ENCODE data around the gene SULF2.

The SULF2 gene

GRCh38 chr20:47789081-47789763, 3.9 kb upstream of the SULF2 start:
- no peak overlapping the region for H3K4me3 ChIP-seq
- H3K27ac ChIP-seq: peak overlapping the region in 7 of 21 experiments; percentile 6 to 81 (median 58)

GRCh38 chr20:47788741-47789080, 3.4 kb upstream of the SULF2 start:
- H3K4me3 ChIP-seq: no peak overlapping the region
- peak overlapping the region in 6 of 21 experiments; percentile 0 to 81 (median 64) for H3K27ac ChIP-seq

GRCh38 chr20:47786765-47787107, 1.5 kb upstream of the SULF2 start:
- peak overlapping the region in 6 of 7 experiments; percentile 41 to 77 (median 50) for H3K4me3 ChIP-seq
- peak overlapping the region in 17 of 21 experiments; percentile 70 to 94 (median 84) for H3K27ac ChIP-seq

GRCh38 chr20:47785854-47786764, 828 bp upstream of the SULF2 start:
- H3K4me3 ChIP-seq: peak overlapping the region; percentile 41 to 77 (median 51)
- peak overlapping the region; percentile 48 to 94 (median 83) for H3K27ac ChIP-seq

- peak overlapping the region; percentile 51 to 77 (median 62) for H3K4me3 ChIP-seq
- peak overlapping the region in 19 of 21 experiments; percentile 21 to 93 (median 81) for H3K27ac ChIP-seq
Measured at GRCh38 chr20:47784599-47785310, 526 bp downstream of the SULF2 start.

- Histone ChIP-seq H3K4me3 (peak overlapping the region; percentile 51 to 77 (median 62)), H3K27ac (peak overlapping the region in 15 of 21 experiments; percentile 21 to 93 (median 81))
Measured at GRCh38 chr20:47783828-47784598, 1.3 kb downstream of the SULF2 start.

- H3K4me3 ChIP-seq: no peak overlapping the region
- no peak overlapping the region for H3K27ac ChIP-seq
Measured at GRCh38 chr20:47782920-47783552, 2.2 kb downstream of the SULF2 start.

GRCh38 chr20:47782076-47782475, 3.2 kb downstream of the SULF2 start:
- no peak overlapping the region for H3K4me3 ChIP-seq
- H3K27ac ChIP-seq: no peak overlapping the region

GRCh38 chr20:47781632-47782031, 3.6 kb downstream of the SULF2 start:
- Histone ChIP-seq H3K27ac (no peak overlapping the region), H3K4me3 (no peak overlapping the region)

GRCh38 chr20:47780720-47781389, 4.4 kb downstream of the SULF2 start:
- Histone ChIP-seq H3K27ac (no peak overlapping the region), H3K4me3 (no peak overlapping the region)

GRCh38 chr20:47778398-47779354, 6.6 kb downstream of the SULF2 start:
- Histone ChIP-seq H3K27ac (no peak overlapping the region), H3K4me3 (no peak overlapping the region)

GRCh38 chr20:47777220-47777619, 8.1 kb downstream of the SULF2 start:
- no peak overlapping the region for H3K4me3 ChIP-seq
- H3K27ac ChIP-seq: no peak overlapping the region

GRCh38 chr20:47776639-47777038, 8.6 kb downstream of the SULF2 start:
- Histone ChIP-seq H3K27ac (no peak overlapping the region), H3K4me3 (no peak overlapping the region)

GRCh38 chr20:47775841-47776240, 9.4 kb downstream of the SULF2 start:
- no peak overlapping the region for H3K27ac ChIP-seq
- H3K4me3 ChIP-seq: no peak overlapping the region

- no peak overlapping the region for H3K4me3 ChIP-seq
- H3K27ac ChIP-seq: no peak overlapping the region
Measured at GRCh38 chr20:47775039-47775438, 10.2 kb downstream of the SULF2 start.

GRCh38 chr20:47774131-47774777, 11.0 kb downstream of the SULF2 start:
- H3K4me3 ChIP-seq: no peak overlapping the region
- peak overlapping the region in 8 of 21 experiments; percentile 18 to 62 (median 38) for H3K27ac ChIP-seq

- peak overlapping the region in 6 of 21 experiments; percentile 18 to 62 (median 39) for H3K27ac ChIP-seq
Measured at GRCh38 chr20:47773371-47773786, 11.9 kb downstream of the SULF2 start.

More at GRCh38 chr20:47773371-47773786, 11.9 kb downstream of the SULF2 start:
- no peak overlapping the region for H3K4me3 ChIP-seq
